Measurements from ENCODE around the gene PRODH2.

PRODH2 gene

DNA sequence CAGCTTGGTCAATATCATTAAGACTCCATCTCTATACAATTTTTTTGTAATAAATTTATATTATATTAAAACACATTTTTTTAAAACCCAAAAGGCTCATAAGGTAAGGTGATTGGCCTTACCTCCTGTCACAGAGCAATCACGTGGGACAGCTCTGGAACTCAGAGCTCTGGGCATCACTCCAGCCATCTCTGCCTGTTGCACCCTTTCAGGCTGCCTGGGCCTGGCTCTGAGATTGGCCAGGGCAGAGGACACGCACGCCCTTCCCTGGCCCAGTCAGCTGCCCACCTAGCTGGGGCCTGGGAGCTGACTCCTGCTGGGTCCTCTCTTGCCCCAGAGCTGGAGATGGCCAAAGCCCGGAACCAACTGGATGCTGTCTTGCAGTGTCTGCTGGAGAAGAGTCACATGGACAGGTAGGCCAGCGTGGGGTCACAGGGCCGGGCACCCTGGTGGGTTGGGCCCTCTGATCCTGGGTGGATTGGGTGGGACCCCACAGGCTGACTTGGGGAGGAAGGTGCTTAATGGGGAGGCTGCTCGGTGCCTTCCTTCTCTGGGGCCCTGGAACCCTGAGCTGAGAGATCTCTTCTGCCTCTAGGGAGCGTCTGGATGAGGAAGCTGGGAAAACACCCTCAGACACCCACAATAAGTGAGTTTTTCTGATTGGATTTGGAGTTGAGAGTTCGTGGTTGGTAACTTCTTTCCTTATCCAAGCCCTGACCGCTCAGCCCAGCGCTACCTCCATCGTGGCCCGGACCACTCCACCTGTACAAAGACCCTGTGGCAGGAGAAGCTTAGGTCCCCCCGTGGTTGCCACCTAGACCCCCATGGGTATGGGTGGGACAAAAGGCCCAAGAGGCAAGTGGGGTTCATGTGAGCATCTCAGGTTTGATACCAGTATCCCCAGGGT, 60.6 kb downstream of the PRODH2 start:
- TF ChIP-seq CTCF (IDR thresholded peaks at IDR 0.05; ENCODE audit: low read depth, low read length) = no peak
- H3K4me3 ChIP-seq (ENCODE audit: low read depth, low read length) = no peak overlapping the region

- TF ChIP-seq CTCF (IDR thresholded peaks at IDR 0.05; ENCODE audit: low read depth, low read length) = no peak
- H3K4me3 ChIP-seq (ENCODE audit: low read depth, low read length) = no peak overlapping the region
Measured at GRCh38 chr19:35750167-35750566, 62.5 kb downstream of the PRODH2 start.

All from WI38 (cell line).